ENCODE results near the gene PTPRE.
A peak's percentile ranks its signal among the peaks of the same experiment; 100 is the strongest.

PTPRE gene

DNA sequence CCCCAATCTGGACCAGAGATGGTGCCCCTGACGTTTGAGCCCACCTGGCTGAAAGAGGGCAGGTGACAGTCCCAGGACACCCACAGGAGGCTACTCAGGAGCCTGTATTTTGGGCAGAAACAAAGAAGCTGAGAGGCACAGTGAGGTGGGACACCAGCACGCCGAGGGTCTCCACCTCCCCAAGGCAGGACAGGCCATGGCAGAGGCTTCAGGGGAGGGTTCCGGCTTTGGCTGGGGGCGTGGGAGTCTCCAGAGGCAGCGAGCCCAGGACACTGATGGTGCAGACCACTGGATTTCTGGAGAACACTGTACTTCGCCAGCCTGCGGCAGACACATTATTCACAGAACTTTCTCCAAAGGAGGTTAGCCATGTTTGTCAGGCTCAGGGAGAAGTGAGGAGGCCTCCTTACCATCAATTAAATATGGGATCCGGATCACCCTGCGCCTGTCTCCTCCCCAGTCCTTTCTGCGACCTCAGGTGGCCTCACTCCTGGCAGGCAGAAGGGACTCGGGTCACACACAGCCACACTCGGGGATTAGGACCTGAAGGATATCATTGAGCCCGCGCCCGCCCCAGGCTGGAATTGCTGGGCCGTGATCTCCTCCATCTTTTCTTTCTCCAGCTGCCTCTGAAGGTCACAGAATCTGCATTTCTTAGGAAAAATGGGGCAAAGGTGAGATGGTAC is 121.1 kb downstream of the PTPRE start:
- H3K4me3 ChIP-seq (ENCODE audit: low read depth, low read length) = no peak overlapping the region
- TF ChIP-seq ZNF473 (tag by site-specific recombination; IDR thresholded peaks at IDR 0.05) (no peak), ZNF335 (tag by site-specific recombination; conservative IDR thresholded peaks at IDR 0.05) (no peak), ZNF561 (tag by site-specific recombination; IDR thresholded peaks at IDR 0.05; ENCODE audit: borderline replicate concordance) (no peak), ZNF175 (tag by site-specific recombination; IDR thresholded peaks at IDR 0.05) (no peak), ZNF416 (tag by site-specific recombination; IDR thresholded peaks at IDR 0.05) (no peak)
- TF ChIP-seq, protein P1, sequence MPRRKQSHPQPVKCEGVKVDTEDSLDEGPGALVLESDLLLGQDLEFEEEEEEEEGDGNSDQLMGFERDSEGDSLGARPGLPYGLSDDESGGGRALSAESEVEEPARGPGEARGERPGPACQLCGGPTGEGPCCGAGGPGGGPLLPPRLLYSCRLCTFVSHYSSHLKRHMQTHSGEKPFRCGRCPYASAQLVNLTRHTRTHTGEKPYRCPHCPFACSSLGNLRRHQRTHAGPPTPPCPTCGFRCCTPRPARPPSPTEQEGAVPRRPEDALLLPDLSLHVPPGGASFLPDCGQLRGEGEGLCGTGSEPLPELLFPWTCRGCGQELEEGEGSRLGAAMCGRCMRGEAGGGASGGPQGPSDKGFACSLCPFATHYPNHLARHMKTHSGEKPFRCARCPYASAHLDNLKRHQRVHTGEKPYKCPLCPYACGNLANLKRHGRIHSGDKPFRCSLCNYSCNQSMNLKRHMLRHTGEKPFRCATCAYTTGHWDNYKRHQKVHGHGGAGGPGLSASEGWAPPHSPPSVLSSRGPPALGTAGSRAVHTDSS (tag by site-specific recombination; IDR thresholded peaks at IDR 0.05) = no peak
- TF ChIP-seq, protein P2, sequence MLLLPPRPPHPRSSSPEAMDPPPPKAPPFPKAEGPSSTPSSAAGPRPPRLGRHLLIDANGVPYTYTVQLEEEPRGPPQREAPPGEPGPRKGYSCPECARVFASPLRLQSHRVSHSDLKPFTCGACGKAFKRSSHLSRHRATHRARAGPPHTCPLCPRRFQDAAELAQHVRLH (tag by site-specific recombination; IDR thresholded peaks at IDR 0.05) = no peak
- H3K27ac ChIP-seq (ENCODE audit: extremely low read depth, low read depth, low read length) = no peak overlapping the region
- POLR2A ChIA-PET = no interaction called here
- no peaks in the 10 kb centered on the region for H3K36me3 ChIP-seq (ENCODE audit: control insufficient read depth in 2 of 2, insufficient read depth in 1 of 2, low read length in 2 of 2)
- no peaks in the 10 kb centered on the region for H3K4me1 ChIP-seq (ENCODE audit: control insufficient read depth, insufficient read depth, low read length)
- no peaks in the 10 kb centered on the region for H3K9me3 ChIP-seq (ENCODE audit: control insufficient read depth, insufficient read depth, low read depth, low read length)
- CTCF ChIA-PET = interaction anchor here (0.9 to 1.3 kb wide), 2 partner anchors 41 to 122 kb away, joined by 5 to 8 read pairs; no protein-coding TSS in a partner anchor

DNA sequence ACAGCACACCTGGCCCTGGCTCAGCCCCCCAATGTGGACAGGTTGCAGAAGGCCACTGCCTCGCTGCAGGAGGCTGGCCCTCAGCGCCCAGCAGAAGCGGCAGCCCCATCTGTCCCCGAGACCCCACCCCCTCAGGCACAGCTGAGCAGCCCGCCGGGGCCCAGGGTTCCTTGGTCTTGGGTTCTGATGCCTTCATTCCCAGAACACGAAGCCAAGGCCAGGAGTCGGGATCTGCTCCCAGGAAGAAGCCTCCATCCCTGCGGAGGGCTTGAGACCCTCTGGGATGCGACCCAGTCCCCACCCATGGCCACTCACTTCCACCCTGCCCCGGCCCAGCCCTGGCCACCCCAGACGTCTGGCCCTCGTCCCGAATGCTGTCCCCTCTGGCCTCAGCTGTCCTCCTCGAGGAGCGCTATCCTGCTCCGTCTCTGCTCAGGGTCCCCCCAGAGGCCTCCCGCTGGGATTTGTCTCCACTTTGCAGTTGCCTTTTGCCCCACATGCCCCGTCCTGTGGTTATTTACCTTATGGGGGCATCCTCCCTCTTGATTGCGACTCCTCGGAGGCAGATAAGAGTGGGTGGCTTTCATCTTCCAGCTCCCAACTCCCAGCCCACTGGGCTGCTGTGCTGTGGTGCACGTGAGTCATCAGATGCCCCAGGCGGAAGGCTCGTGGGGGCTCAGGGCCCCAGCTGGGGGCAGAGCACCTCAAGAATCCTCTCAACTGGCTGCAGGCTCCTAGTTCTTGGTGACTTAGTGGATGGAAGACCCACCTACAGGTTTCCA is 121.8 kb downstream of the PTPRE start:
- POLR2A ChIA-PET = no interaction called here
- no peak overlapping the region for H3K4me3 ChIP-seq (ENCODE audit: low read depth, low read length)
- no peaks in the 10 kb centered on the region for H3K9me3 ChIP-seq (ENCODE audit: control insufficient read depth, insufficient read depth, low read depth, low read length)
- CTCF ChIA-PET = no interaction called here
- no peak overlapping the region for H3K27ac ChIP-seq (ENCODE audit: extremely low read depth, low read depth, low read length)
- H3K36me3 ChIP-seq (ENCODE audit: control insufficient read depth in 2 of 2, insufficient read depth in 1 of 2, low read length in 2 of 2) = no peaks in the 10 kb centered on the region
- TF ChIP-seq ZNF239 (tag by site-specific recombination; IDR thresholded peaks at IDR 0.05) (no peak), ZNF350 (tag by site-specific recombination; IDR thresholded peaks at IDR 0.05) (no peak), KLF8 (tag by site-specific recombination; IDR thresholded peaks at IDR 0.05) (no peak), ZFP69B (tag by site-specific recombination; IDR thresholded peaks at IDR 0.05) (no peak), ZNF837 (tag by site-specific recombination; IDR thresholded peaks at IDR 0.05) (no peak), ZNF558 (tag by site-specific recombination; IDR thresholded peaks at IDR 0.05) (no peak), SCRT2 (tag by site-specific recombination; IDR thresholded peaks at IDR 0.05) (no peak), ZXDB (tag by site-specific recombination; IDR thresholded peaks at IDR 0.05) (no peak), EGR2 (tag by site-specific recombination; IDR thresholded peaks at IDR 0.05; ENCODE audit: low read depth) (peak; percentile 93), HOXA7 (CRISPR knock-in tag; IDR thresholded peaks at IDR 0.05; ENCODE audit: borderline replicate concordance) (no peak), REPIN1 (tag by site-specific recombination; IDR thresholded peaks at IDR 0.05; ENCODE audit: low read depth) (no peak), ZNF302 (tag by site-specific recombination; IDR thresholded peaks at IDR 0.05; ENCODE audit: low read depth) (no peak), ZNF211 (tag by site-specific recombination; IDR thresholded peaks at IDR 0.05; ENCODE audit: low read depth) (no peak), ZIC2 (tag by site-specific recombination; IDR thresholded peaks at IDR 0.05) (peak; percentile 27; the same call in 1 of the 2 replicates), TRIM28 (IDR thresholded peaks at IDR 0.05; ENCODE audit: borderline replicate concordance, low read length) (no peak), ZFP3 (tag by site-specific recombination; IDR thresholded peaks at IDR 0.05; ENCODE audit: low read depth) (no peak), ZNF184 (tag by site-specific recombination; IDR thresholded peaks at IDR 0.05) (no peak), ZNF274 (IDR thresholded peaks at IDR 0.05; ENCODE audit: low read length) (no peak), ZNF274 (tag by site-specific recombination; IDR thresholded peaks at IDR 0.05; ENCODE audit: borderline replicate concordance) (no peak), ZFHX2 (tag by site-specific recombination; conservative IDR thresholded peaks at IDR 0.05) (peak; percentile 86), ZNF843 (tag by site-specific recombination; IDR thresholded peaks at IDR 0.05) (no peak), ZNF670 (tag by site-specific recombination; IDR thresholded peaks at IDR 0.05; ENCODE audit: low read depth) (no peak), ZNF785 (tag by site-specific recombination; IDR thresholded peaks at IDR 0.05) (no peak)
- no peaks in the 10 kb centered on the region for H3K4me1 ChIP-seq (ENCODE audit: control insufficient read depth, insufficient read depth, low read length)
